Left lung (tissue), 10 donors: ENCODE results near the gene SLC5A1. TPM values are rescaled to one million over a fixed set of nuclear protein-coding genes. Genes with fewer than 3 reads are reported as not detected.

Experiments used
- ATAC-seq: fragments of 200-7000 bp; cut with Tn5 transposase; one replicate; pipeline ENCODE4 v1.9.1; 2020; ENCODE audit warnings: moderate library complexity
- DNase-seq, 4 donors: peaks; one replicate each; pipeline ENCODE4 v3.0.0-alpha.2; 2013 to 2020
- H3K27ac ChIP-seq, 2 donors: fragments of 200-600 bp; sonication (generic) in 1 of 2; one replicate each; pipeline versions ENCODE4 v1.5.0 to v1.8.0; 2020 to 2021
- H3K27me3 ChIP-seq, 2 donors: fragments of 200-600 bp; sonication (generic) in 1 of 2; one replicate each; pipeline versions ENCODE4 v1.5.0 to v1.8.0; 2020 to 2021
- H3K36me3 ChIP-seq, 2 donors: fragments of 200-600 bp; sonication (generic) in 1 of 2; one replicate each; pipeline versions ENCODE4 v1.5.0 to v1.8.0; 2020 to 2021
- H3K4me1 ChIP-seq, 2 donors: fragments of 200-600 bp; one replicate each; pipeline ENCODE4 v1.8.0; 2021
- H3K4me3 ChIP-seq, 2 donors: fragments of 200-600 bp; sonication (generic) in 1 of 2; one replicate each; pipeline versions ENCODE4 v1.5.0 to v1.8.0; 2020 to 2021; ENCODE audit warnings: mild to moderate bottlenecking in 1 of 2
- H3K9me3 ChIP-seq, 2 donors: fragments of 200-600 bp; sonication (generic) in 1 of 2; one replicate each; pipeline versions ENCODE4 v1.5.0 to v1.8.0; 2020 to 2021
- intact Hi-C, 2 donors: fragments of 100-400 bp; cut with DNase I; formaldehyde crosslinking; loops; one replicate each; pipeline versions ENCODE4 v1.11.2 to v1.14.2; 2022
- polyA plus RNA-seq, 6 donors: library from polyadenylated mRNA; unstranded; fragments of 120-200 nt; gene quantifications; one replicate each; pipeline ENCODE4 v1.2.1, GENCODE V29; 2013; ENCODE audit not compliant: insufficient read length in 6 of 6
- total RNA-seq, 2 donors: library from RNA; stranded (reverse); fragmentation: NEBNext Ultra II Directional; extraction: Animal tissue kit (Norgen Biotek cat#: 25700); gene quantifications; one replicate each; pipeline ENCODE4 v1.2.1, GENCODE V29; 2021
- TF ChIP-seq, protein P1 (sequence below), 2 donors: fragments of 200-600 bp; sonication (generic) in 1 of 2; IDR thresholded peaks; one replicate each; pipeline versions ENCODE4 v1.5.0 to v1.8.0; 2021; ENCODE audit warnings: antibody characterized with exemption in 2 of 2
- donor health status: DM: no; HTN: yes; CAD: no.
- donor health status: DM: no; HTN: no; CAD: no.

SLC5A1 gene
- total and polyA plus RNA-seq, 8 donors, result 0.26 to 1.1 (median 0.50) TPM

DNA sequence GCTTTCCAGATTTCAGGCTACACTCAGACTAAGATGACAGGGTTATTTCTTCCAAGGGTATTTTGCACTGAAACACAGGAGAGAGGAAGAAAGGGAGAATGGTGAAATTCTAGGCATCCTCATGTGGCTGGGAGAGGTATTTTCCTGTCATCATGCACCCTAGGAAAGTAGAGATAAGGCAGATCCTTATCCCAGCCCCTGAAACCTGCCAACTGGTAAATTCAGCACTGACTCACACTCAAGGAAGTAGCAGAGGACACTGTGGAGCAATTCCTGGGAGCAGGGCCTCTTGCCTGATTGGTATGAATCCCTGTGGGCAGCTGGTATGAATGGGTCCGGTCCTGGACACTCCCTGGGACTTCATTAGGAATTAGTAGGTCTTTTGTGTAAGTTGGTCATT is 37.6 kb upstream of the SLC5A1 start:
- Histone ChIP-seq H3K4me3 (no peak overlapping the region), H3K36me3 (no peaks in the 10 kb centered on the region), H3K4me1 (no peaks in the 10 kb centered on the region), H3K27ac (no peak overlapping the region), H3K27me3 (no peaks in the 10 kb centered on the region), H3K9me3 (no peaks in the 10 kb centered on the region)
- TF ChIP-seq, protein P1, sequence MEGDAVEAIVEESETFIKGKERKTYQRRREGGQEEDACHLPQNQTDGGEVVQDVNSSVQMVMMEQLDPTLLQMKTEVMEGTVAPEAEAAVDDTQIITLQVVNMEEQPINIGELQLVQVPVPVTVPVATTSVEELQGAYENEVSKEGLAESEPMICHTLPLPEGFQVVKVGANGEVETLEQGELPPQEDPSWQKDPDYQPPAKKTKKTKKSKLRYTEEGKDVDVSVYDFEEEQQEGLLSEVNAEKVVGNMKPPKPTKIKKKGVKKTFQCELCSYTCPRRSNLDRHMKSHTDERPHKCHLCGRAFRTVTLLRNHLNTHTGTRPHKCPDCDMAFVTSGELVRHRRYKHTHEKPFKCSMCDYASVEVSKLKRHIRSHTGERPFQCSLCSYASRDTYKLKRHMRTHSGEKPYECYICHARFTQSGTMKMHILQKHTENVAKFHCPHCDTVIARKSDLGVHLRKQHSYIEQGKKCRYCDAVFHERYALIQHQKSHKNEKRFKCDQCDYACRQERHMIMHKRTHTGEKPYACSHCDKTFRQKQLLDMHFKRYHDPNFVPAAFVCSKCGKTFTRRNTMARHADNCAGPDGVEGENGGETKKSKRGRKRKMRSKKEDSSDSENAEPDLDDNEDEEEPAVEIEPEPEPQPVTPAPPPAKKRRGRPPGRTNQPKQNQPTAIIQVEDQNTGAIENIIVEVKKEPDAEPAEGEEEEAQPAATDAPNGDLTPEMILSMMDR (IDR thresholded peaks at IDR 0.05), result no peak
- intact Hi-C loops, result no loop called here
- ATAC-seq (no peak), DNase-seq (no peak)

GRCh38 chr22:32013200-32013599 is 29.9 kb upstream of the SLC5A1 start:
- no peak for ATAC-seq
- H3K27ac ChIP-seq, result no peak overlapping the region
- no peaks in the 10 kb centered on the region for H3K36me3 ChIP-seq
- DNase-seq, result no peak
- peaks cover 0 to 27% of the 10 kb centered on the region in 2 donors for H3K9me3 ChIP-seq
- no peaks in the 10 kb centered on the region for H3K4me1 ChIP-seq
- peaks cover 0 to 1% of the 10 kb centered on the region in 2 donors for H3K27me3 ChIP-seq
- TF ChIP-seq, protein P1 (IDR thresholded peaks at IDR 0.05), result no peak
- no peak overlapping the region for H3K4me3 ChIP-seq
- intact Hi-C loops, result no loop called here

DNA sequence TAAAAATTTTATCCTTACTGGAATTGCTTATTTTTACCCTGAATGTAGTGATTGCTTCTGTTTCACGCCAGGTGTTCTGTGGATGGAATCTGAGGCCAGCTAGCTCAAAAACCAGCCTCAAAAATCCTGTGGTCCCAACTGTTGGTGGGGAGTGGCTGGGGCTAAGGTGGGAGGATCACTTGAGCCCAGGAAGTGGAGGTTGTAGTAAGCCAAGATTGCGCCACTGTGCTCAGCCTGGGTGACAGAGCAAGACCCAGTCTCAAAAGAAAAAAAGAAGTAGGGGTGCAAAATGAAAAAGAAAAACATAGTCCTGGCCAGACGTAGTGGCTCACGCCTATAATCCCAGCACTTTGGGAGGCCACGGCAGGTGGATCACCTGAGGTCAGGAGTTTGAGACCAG is 27.0 kb upstream of the SLC5A1 start:
- no peaks in the 10 kb centered on the region for H3K4me1 ChIP-seq
- intact Hi-C loops, result no loop called here
- peaks cover 0 to 8% of the 10 kb centered on the region in 2 donors for H3K27me3 ChIP-seq
- no peak overlapping the region for H3K27ac ChIP-seq
- ATAC-seq (no peak), DNase-seq (no peak)
- peaks cover 0 to 25% of the 10 kb centered on the region in 2 donors for H3K9me3 ChIP-seq
- H3K36me3 ChIP-seq, result no peaks in the 10 kb centered on the region
- TF ChIP-seq, protein P1 (IDR thresholded peaks at IDR 0.05), result no peak
- no peak overlapping the region for H3K4me3 ChIP-seq

GRCh38 chr22:32018056-32018455 is 25.0 kb upstream of the SLC5A1 start:
- ATAC-seq, result no peak
- intact Hi-C loops, result no loop called here
- H3K4me3 ChIP-seq, result no peak overlapping the region
- H3K27me3 ChIP-seq, result peaks cover 0 to 8% of the 10 kb centered on the region in 2 donors
- no peaks in the 10 kb centered on the region for H3K36me3 ChIP-seq
- H3K4me1 ChIP-seq, result no peaks in the 10 kb centered on the region
- TF ChIP-seq, protein P1 (IDR thresholded peaks at IDR 0.05), result no peak
- H3K9me3 ChIP-seq, result peaks cover 0 to 10% of the 10 kb centered on the region in 2 donors
- DNase-seq, result no peak
- no peak overlapping the region for H3K27ac ChIP-seq

DNA sequence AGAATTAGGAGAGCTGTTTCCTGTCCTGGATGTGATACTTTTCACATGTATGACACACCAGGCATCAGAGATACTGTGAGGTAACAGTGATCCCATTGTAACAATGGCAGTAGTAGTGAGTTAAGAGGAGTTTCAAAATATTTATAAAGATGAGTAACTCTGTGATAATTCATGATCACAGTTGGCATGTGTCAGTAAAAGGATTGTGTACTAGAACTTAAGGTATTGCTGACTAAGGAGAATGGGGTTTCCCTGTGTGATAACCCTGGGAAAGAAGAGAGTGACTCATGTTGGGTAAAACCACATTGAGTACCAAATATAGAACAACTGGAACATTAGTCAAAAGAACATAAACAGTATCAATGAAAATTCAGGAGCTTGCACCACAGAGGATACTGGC is 22.9 kb upstream of the SLC5A1 start:
- peaks cover 0 to 8% of the 10 kb centered on the region in 2 donors for H3K27me3 ChIP-seq
- no peak for DNase-seq
- intact Hi-C loops, result no loop called here
- no peaks in the 10 kb centered on the region for H3K36me3 ChIP-seq
- H3K27ac ChIP-seq, result no peak overlapping the region
- H3K4me1 ChIP-seq, result no peaks in the 10 kb centered on the region
- no peaks in the 10 kb centered on the region for H3K9me3 ChIP-seq
- ATAC-seq, result no peak
- H3K4me3 ChIP-seq, result no peak overlapping the region
- TF ChIP-seq, protein P1 (IDR thresholded peaks at IDR 0.05), result no peak
